OCI-LY1 (cell line): ENCODE data around the gene KCNMA1.

Source experiments
- H2AFZ ChIP-seq: fragments of 200-600 bp; sonication (generic), shearing (Covaris generic); 2 replicates; pipeline ENCODE4 v1.6.0; 2014; ENCODE audit warnings: antibody characterized with exemption, mild to moderate bottlenecking, low read length
- H3F3A ChIP-seq: fragments of 200-600 bp; sonication (generic), shearing (Covaris generic); 2 replicates; pipeline ENCODE4 v1.6.0; 2014; ENCODE audit warnings: mild to moderate bottlenecking, antibody characterized with exemption, low read length, moderate library complexity; ENCODE audit not compliant: insufficient read depth
- H3K27ac ChIP-seq: fragments of 200-600 bp; sonication (generic); 2 replicates; pipeline ENCODE4 v1.5.1; 2014; ENCODE audit warnings: low read length, mixed run types, mild to moderate bottlenecking, low read depth; ENCODE audit not compliant: poor library complexity, severe bottlenecking
- H3K27me3 ChIP-seq: fragments of 200-600 bp; sonication (generic); 2 replicates; pipeline ENCODE4 v1.6.0; 2014; ENCODE audit warnings: antibody characterized with exemption, mild to moderate bottlenecking, low read length, moderate library complexity; ENCODE audit not compliant: insufficient read depth
- H3K36me3 ChIP-seq: fragments of 200-600 bp; sonication (generic); 2 replicates; pipeline ENCODE4 v1.6.1; 2014; ENCODE audit warnings: mild to moderate bottlenecking, antibody characterized with exemption, low read length, moderate library complexity, mixed read lengths; ENCODE audit not compliant: insufficient read depth
- H3K4me1 ChIP-seq: fragments of 200-600 bp; sonication (generic); 2 replicates; pipeline ENCODE4 v1.5.1; 2014; ENCODE audit warnings: mild to moderate bottlenecking, low read length, moderate library complexity; ENCODE audit not compliant: insufficient read depth, severe bottlenecking
- H3K4me2 ChIP-seq: fragments of 200-600 bp; sonication (generic), shearing (Covaris generic); 2 replicates; pipeline ENCODE4 v1.6.1; 2014; ENCODE audit warnings: low read length
- H3K4me3 ChIP-seq: fragments of 200-600 bp; sonication (generic); 2 replicates; pipeline ENCODE4 v1.5.1; 2014; ENCODE audit warnings: low read length, low read depth, mild to moderate bottlenecking, mixed read lengths; ENCODE audit not compliant: poor library complexity, severe bottlenecking
- H3K79me2 ChIP-seq: fragments of 200-600 bp; shearing (Covaris generic); 2 replicates; pipeline ENCODE4 v1.6.1; 2016; ENCODE audit warnings: mixed run types, low read length, mixed read lengths; ENCODE audit not compliant: insufficient read depth
- H3K9ac ChIP-seq: fragments of 200-600 bp; sonication (generic), shearing (Covaris generic); 2 replicates; pipeline ENCODE4 v1.6.1; 2014; ENCODE audit warnings: mild to moderate bottlenecking, low read length, mixed read lengths
- H3K9me2 ChIP-seq: fragments of 200-600 bp; sonication (generic), shearing (Covaris generic); 2 replicates; pipeline ENCODE4 v1.6.1; 2014; ENCODE audit warnings: low read depth, mild to moderate bottlenecking, low read length, mixed read lengths
- H3K9me3 ChIP-seq: fragments of 200-600 bp; shearing (Covaris generic); 2 replicates; pipeline ENCODE4 v1.6.1; 2014; ENCODE audit warnings: low read length, mixed read lengths
- H4K20me1 ChIP-seq: fragments of 200-600 bp; sonication (generic), shearing (Covaris generic); 2 replicates; pipeline ENCODE4 v1.6.0; 2016; ENCODE audit warnings: mild to moderate bottlenecking, low read length; ENCODE audit not compliant: insufficient read depth
- EZH2 ChIP-seq: fragments of 200-600 bp; sonication (generic), shearing (Covaris generic); IDR thresholded peaks from 2 replicates; pipeline ENCODE4 v1.8.0; 2017; ENCODE audit warnings: borderline replicate concordance, mixed run types, mild to moderate bottlenecking, antibody characterized with exemption, low read length, moderate library complexity, mixed read lengths
- TF ChIP-seq, protein P1 (sequence below): fragments of 200-600 bp; sonication (generic), shearing (Covaris generic); IDR thresholded peaks from 2 replicates; pipeline ENCODE4 v1.5.1; 2017; ENCODE audit warnings: mild to moderate bottlenecking, antibody characterized with exemption, low read length, moderate library complexity, mixed read lengths

KCNMA1 gene

DNA sequence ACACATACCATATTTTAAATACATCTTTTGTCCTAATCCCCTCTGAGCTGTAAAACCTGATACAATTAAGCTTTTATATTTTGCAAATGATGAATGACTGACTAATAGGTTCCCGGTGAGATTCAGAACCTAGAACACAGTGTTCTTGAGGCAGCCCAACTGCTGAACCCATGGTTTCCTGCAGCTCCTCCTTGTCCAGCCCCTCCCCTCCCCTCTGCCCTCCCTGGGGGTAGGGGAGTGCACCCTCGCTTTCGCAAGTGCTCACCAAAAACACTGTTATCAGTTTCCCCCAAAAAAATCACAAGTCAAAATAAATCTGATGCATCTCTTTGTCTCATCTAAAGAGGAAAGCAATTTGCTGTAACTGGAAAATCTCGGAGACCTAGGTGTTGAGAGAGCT lies 602.8 kb downstream of the KCNMA1 start:
- H3K9me2 ChIP-seq: no peaks in the 10 kb centered on the region
- H3K9me3 ChIP-seq: no peaks in the 10 kb centered on the region
- TF ChIP-seq EZH2: no peak
- TF ChIP-seq, protein P1, sequence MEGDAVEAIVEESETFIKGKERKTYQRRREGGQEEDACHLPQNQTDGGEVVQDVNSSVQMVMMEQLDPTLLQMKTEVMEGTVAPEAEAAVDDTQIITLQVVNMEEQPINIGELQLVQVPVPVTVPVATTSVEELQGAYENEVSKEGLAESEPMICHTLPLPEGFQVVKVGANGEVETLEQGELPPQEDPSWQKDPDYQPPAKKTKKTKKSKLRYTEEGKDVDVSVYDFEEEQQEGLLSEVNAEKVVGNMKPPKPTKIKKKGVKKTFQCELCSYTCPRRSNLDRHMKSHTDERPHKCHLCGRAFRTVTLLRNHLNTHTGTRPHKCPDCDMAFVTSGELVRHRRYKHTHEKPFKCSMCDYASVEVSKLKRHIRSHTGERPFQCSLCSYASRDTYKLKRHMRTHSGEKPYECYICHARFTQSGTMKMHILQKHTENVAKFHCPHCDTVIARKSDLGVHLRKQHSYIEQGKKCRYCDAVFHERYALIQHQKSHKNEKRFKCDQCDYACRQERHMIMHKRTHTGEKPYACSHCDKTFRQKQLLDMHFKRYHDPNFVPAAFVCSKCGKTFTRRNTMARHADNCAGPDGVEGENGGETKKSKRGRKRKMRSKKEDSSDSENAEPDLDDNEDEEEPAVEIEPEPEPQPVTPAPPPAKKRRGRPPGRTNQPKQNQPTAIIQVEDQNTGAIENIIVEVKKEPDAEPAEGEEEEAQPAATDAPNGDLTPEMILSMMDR: no peak
- no peak overlapping the region for H3K27ac ChIP-seq
- H3K4me3 ChIP-seq: no peak overlapping the region
- H4K20me1 ChIP-seq: no peaks in the 10 kb centered on the region
- no peaks in the 10 kb centered on the region for H3K4me1 ChIP-seq
- H3K36me3 ChIP-seq: no peaks in the 10 kb centered on the region
- H3K27me3 ChIP-seq: no peaks in the 10 kb centered on the region
- no peak overlapping the region for H3K4me2 ChIP-seq
- H2AFZ ChIP-seq: no peak overlapping the region
- H3K9ac ChIP-seq: no peak overlapping the region
- no peaks in the 10 kb centered on the region for H3K79me2 ChIP-seq
- no peaks in the 10 kb centered on the region for H3F3A ChIP-seq

GRCh38 chr10:77034240-77034639 lies 603.4 kb downstream of the KCNMA1 start:
- Histone ChIP-seq H3F3A (no peaks in the 10 kb centered on the region), H3K4me2 (no peak overlapping the region), H3K36me3 (no peaks in the 10 kb centered on the region), H3K9ac (no peak overlapping the region), H4K20me1 (no peaks in the 10 kb centered on the region), H3K79me2 (no peaks in the 10 kb centered on the region), H3K4me3 (no peak overlapping the region), H3K9me3 (no peaks in the 10 kb centered on the region), H2AFZ (no peak overlapping the region), H3K27ac (no peak overlapping the region), H3K27me3 (no peaks in the 10 kb centered on the region), H3K9me2 (no peaks in the 10 kb centered on the region), H3K4me1 (no peaks in the 10 kb centered on the region)
- TF ChIP-seq, protein P1: no peak
- no peak for TF ChIP-seq EZH2

GRCh38 chr10:77032188-77032570 lies 605.4 kb downstream of the KCNMA1 start:
- H3K27me3 ChIP-seq: no peaks in the 10 kb centered on the region
- no peaks in the 10 kb centered on the region for H3K9me3 ChIP-seq
- no peak overlapping the region for H2AFZ ChIP-seq
- H3K79me2 ChIP-seq: no peaks in the 10 kb centered on the region
- H3K4me1 ChIP-seq: no peaks in the 10 kb centered on the region
- no peaks in the 10 kb centered on the region for H4K20me1 ChIP-seq
- H3K9me2 ChIP-seq: no peaks in the 10 kb centered on the region
- no peak overlapping the region for H3K4me3 ChIP-seq
- no peaks in the 10 kb centered on the region for H3F3A ChIP-seq
- H3K36me3 ChIP-seq: no peaks in the 10 kb centered on the region
- no peak overlapping the region for H3K27ac ChIP-seq
- TF ChIP-seq, protein P1: no peak
- no peak for TF ChIP-seq EZH2
- no peak overlapping the region for H3K4me2 ChIP-seq
- H3K9ac ChIP-seq: no peak overlapping the region
